OCI-LY1 (cell line): ENCODE results near the gene IL4R.

Experiments
- H2AFZ ChIP-seq: fragments of 200-600 bp; sonication (generic), shearing (Covaris generic); 2 replicates; pipeline ENCODE4 v1.6.0; 2014; ENCODE audit warnings: antibody characterized with exemption, mild to moderate bottlenecking, low read length
- H3F3A ChIP-seq: fragments of 200-600 bp; sonication (generic), shearing (Covaris generic); 2 replicates; pipeline ENCODE4 v1.6.0; 2014; ENCODE audit warnings: mild to moderate bottlenecking, antibody characterized with exemption, low read length, moderate library complexity; ENCODE audit not compliant: insufficient read depth
- H3K27ac ChIP-seq: fragments of 200-600 bp; sonication (generic); 2 replicates; pipeline ENCODE4 v1.5.1; 2014; ENCODE audit warnings: low read length, mixed run types, mild to moderate bottlenecking, low read depth; ENCODE audit not compliant: poor library complexity, severe bottlenecking
- H3K27me3 ChIP-seq: fragments of 200-600 bp; sonication (generic); 2 replicates; pipeline ENCODE4 v1.6.0; 2014; ENCODE audit warnings: antibody characterized with exemption, mild to moderate bottlenecking, low read length, moderate library complexity; ENCODE audit not compliant: insufficient read depth
- H3K36me3 ChIP-seq: fragments of 200-600 bp; sonication (generic); 2 replicates; pipeline ENCODE4 v1.6.1; 2014; ENCODE audit warnings: mild to moderate bottlenecking, antibody characterized with exemption, low read length, moderate library complexity, mixed read lengths; ENCODE audit not compliant: insufficient read depth
- H3K4me1 ChIP-seq: fragments of 200-600 bp; sonication (generic); 2 replicates; pipeline ENCODE4 v1.5.1; 2014; ENCODE audit warnings: mild to moderate bottlenecking, low read length, moderate library complexity; ENCODE audit not compliant: insufficient read depth, severe bottlenecking
- H3K4me2 ChIP-seq: fragments of 200-600 bp; sonication (generic), shearing (Covaris generic); 2 replicates; pipeline ENCODE4 v1.6.1; 2014; ENCODE audit warnings: low read length
- H3K4me3 ChIP-seq: fragments of 200-600 bp; sonication (generic); 2 replicates; pipeline ENCODE4 v1.5.1; 2014; ENCODE audit warnings: low read length, low read depth, mild to moderate bottlenecking, mixed read lengths; ENCODE audit not compliant: poor library complexity, severe bottlenecking
- H3K79me2 ChIP-seq: fragments of 200-600 bp; shearing (Covaris generic); 2 replicates; pipeline ENCODE4 v1.6.1; 2016; ENCODE audit warnings: mixed run types, low read length, mixed read lengths; ENCODE audit not compliant: insufficient read depth
- H3K9ac ChIP-seq: fragments of 200-600 bp; sonication (generic), shearing (Covaris generic); 2 replicates; pipeline ENCODE4 v1.6.1; 2014; ENCODE audit warnings: mild to moderate bottlenecking, low read length, mixed read lengths
- H3K9me2 ChIP-seq: fragments of 200-600 bp; sonication (generic), shearing (Covaris generic); 2 replicates; pipeline ENCODE4 v1.6.1; 2014; ENCODE audit warnings: low read depth, mild to moderate bottlenecking, low read length, mixed read lengths
- H3K9me3 ChIP-seq: fragments of 200-600 bp; shearing (Covaris generic); 2 replicates; pipeline ENCODE4 v1.6.1; 2014; ENCODE audit warnings: low read length, mixed read lengths
- H4K20me1 ChIP-seq: fragments of 200-600 bp; sonication (generic), shearing (Covaris generic); 2 replicates; pipeline ENCODE4 v1.6.0; 2016; ENCODE audit warnings: mild to moderate bottlenecking, low read length; ENCODE audit not compliant: insufficient read depth
- CTCF ChIP-seq: fragments of 200-600 bp; sonication (generic), shearing (Covaris generic); IDR thresholded peaks from 2 replicates; pipeline ENCODE4 v1.5.1; 2017; ENCODE audit warnings: mild to moderate bottlenecking, antibody characterized with exemption, low read length, moderate library complexity, mixed read lengths
- EZH2 ChIP-seq: fragments of 200-600 bp; sonication (generic), shearing (Covaris generic); IDR thresholded peaks from 2 replicates; pipeline ENCODE4 v1.8.0; 2017; ENCODE audit warnings: borderline replicate concordance, mixed run types, mild to moderate bottlenecking, antibody characterized with exemption, low read length, moderate library complexity, mixed read lengths

The IL4R gene

GRCh38 chr16:27302126-27302525, 11.6 kb upstream of the IL4R start:
- Histone ChIP-seq H3K36me3 (no peaks in the 10 kb centered on the region), H3K4me3 (no peak overlapping the region), H3K27me3 (no peaks in the 10 kb centered on the region), H3K9ac (peak overlapping the region; percentile 3; the same call in 1 of the 2 replicates), H3K4me2 (peak overlapping the region; percentile 6; the same call in 1 of the 2 replicates), H4K20me1 (no peaks in the 10 kb centered on the region), H2AFZ (no peak overlapping the region), H3K9me3 (no peaks in the 10 kb centered on the region), H3K9me2 (no peaks in the 10 kb centered on the region), H3K79me2 (no peaks in the 10 kb centered on the region), H3F3A (0 out of 2 replicates have a peak, but pooled peaks cover 4% of the 10 kb centered on the region), H3K4me1 (peaks cover 59% of the 10 kb centered on the region), H3K27ac (peak overlapping the region; percentile 93)
- TF ChIP-seq CTCF = no peak

- H3K79me2 ChIP-seq = no peaks in the 10 kb centered on the region
- H3K9ac ChIP-seq = no peak overlapping the region
- H3F3A ChIP-seq = 0 out of 2 replicates have a peak, but pooled peaks cover 4% of the 10 kb centered on the region
- peaks cover 46% of the 10 kb centered on the region for H3K4me1 ChIP-seq
- H4K20me1 ChIP-seq = no peaks in the 10 kb centered on the region
- peaks cover 4% of the 10 kb centered on the region for H3K9me3 ChIP-seq
- no peak overlapping the region for H2AFZ ChIP-seq
- TF ChIP-seq CTCF = no peak
- TF ChIP-seq EZH2 = no peak
- H3K9me2 ChIP-seq = no peaks in the 10 kb centered on the region
- no peak overlapping the region for H3K4me3 ChIP-seq
- no peaks in the 10 kb centered on the region for H3K27me3 ChIP-seq
- no peak overlapping the region for H3K4me2 ChIP-seq
- H3K27ac ChIP-seq = peak overlapping the region; percentile 93
- no peaks in the 10 kb centered on the region for H3K36me3 ChIP-seq
These were observed 10.3 kb upstream of the IL4R start for GRCh38 chr16:27303256-27304100.

GRCh38 chr16:27304102-27304501, 9.7 kb upstream of the IL4R start:
- Histone ChIP-seq H3K27ac (no peak overlapping the region), H3K27me3 (no peaks in the 10 kb centered on the region), H4K20me1 (no peaks in the 10 kb centered on the region), H3K9me3 (peaks cover 9% of the 10 kb centered on the region), H3K9ac (no peak overlapping the region), H3K9me2 (no peaks in the 10 kb centered on the region), H3K4me1 (peaks cover 39% of the 10 kb centered on the region), H3K79me2 (no peaks in the 10 kb centered on the region), H3K4me3 (no peak overlapping the region), H2AFZ (no peak overlapping the region), H3K36me3 (no peaks in the 10 kb centered on the region), H3F3A (0 out of 2 replicates have a peak, but pooled peaks cover 4% of the 10 kb centered on the region), H3K4me2 (no peak overlapping the region)
- TF ChIP-seq CTCF (no peak), EZH2 (no peak)
